HEK293 (cell line): ENCODE results near the gene SLC2A4.
A peak's percentile ranks its signal among the peaks of the same experiment; 100 is the strongest.

ENCODE experiments used
- GLIS1 ChIP-seq: fragments of 450-650 bp; formaldehyde crosslinking; IDR thresholded peaks from 2 replicates; pipeline ENCODE4 v1.5.1; 2016; ENCODE audit warnings: missing biosample characterization, missing genetic modification characterization
- IKZF3 ChIP-seq: fragments of 450-650 bp; IDR thresholded peaks from 2 replicates; pipeline ENCODE4 v1.5.0; 2018; ENCODE audit warnings: missing biosample characterization, mild to moderate bottlenecking, missing genetic modification characterization, moderate library complexity
- KLF1 ChIP-seq: fragments of 450-650 bp; formaldehyde crosslinking; IDR thresholded peaks from 2 replicates; pipeline ENCODE4 v1.5.1; 2016; ENCODE audit warnings: missing biosample characterization, missing genetic modification characterization
- PBX3 ChIP-seq: sonication (generic); formaldehyde crosslinking; IDR thresholded peaks from 2 replicates; pipeline ENCODE4 v1.8.1; 2022; ENCODE audit warnings: mild to moderate bottlenecking, moderate library complexity, missing genetic modification reagents
- PRDM4 ChIP-seq: fragments of 450-650 bp; formaldehyde crosslinking; IDR thresholded peaks from 2 replicates; pipeline ENCODE4 v1.5.1; 2017; ENCODE audit warnings: missing biosample characterization, missing genetic modification characterization
- SETDB1 ChIP-seq: IDR thresholded peaks from one replicate; pipeline ENCODE4 v1.6.1; 2017; ENCODE audit warnings: mild to moderate bottlenecking, low read length, moderate library complexity, mixed read lengths; ENCODE audit not compliant: insufficient read length
- SP7 ChIP-seq: fragments of 450-650 bp; formaldehyde crosslinking; IDR thresholded peaks from 2 replicates; pipeline ENCODE4 v1.5.1; 2016; ENCODE audit warnings: missing biosample characterization, missing genetic modification characterization
- ZBTB21 ChIP-seq: fragments of 450-650 bp; formaldehyde crosslinking; IDR thresholded peaks from 2 replicates; pipeline ENCODE4 v1.5.1; 2017; ENCODE audit warnings: missing biosample characterization, missing genetic modification characterization
- ZBTB44 ChIP-seq: fragments of 450-650 bp; IDR thresholded peaks from 2 replicates; pipeline ENCODE4 v1.5.1; 2018; ENCODE audit warnings: missing biosample characterization, mild to moderate bottlenecking, missing genetic modification characterization
- ZBTB8A ChIP-seq: fragments of 450-650 bp; formaldehyde crosslinking; IDR thresholded peaks from 2 replicates; pipeline ENCODE4 v1.5.1; 2016; ENCODE audit warnings: missing biosample characterization, missing genetic modification characterization
- ZEB2 ChIP-seq: fragments of 450-650 bp; formaldehyde crosslinking; IDR thresholded peaks from 2 replicates; pipeline ENCODE4 v1.5.1; 2016; ENCODE audit warnings: missing biosample characterization, missing genetic modification characterization
- ZIC2 ChIP-seq: fragments of 450-650 bp; formaldehyde crosslinking; IDR thresholded peaks from 2 replicates; pipeline ENCODE4 v1.5.1; 2016; ENCODE audit warnings: missing biosample characterization, missing genetic modification characterization
- ZNF112 ChIP-seq: fragments of 450-650 bp; formaldehyde crosslinking; IDR thresholded peaks from 2 replicates; pipeline ENCODE4 v1.5.0; 2017; ENCODE audit warnings: missing biosample characterization, missing genetic modification characterization
- ZNF132 ChIP-seq: fragments of 450-650 bp; formaldehyde crosslinking; IDR thresholded peaks from 2 replicates; pipeline ENCODE4 v1.5.1; 2017; ENCODE audit warnings: missing biosample characterization, missing genetic modification characterization, borderline replicate concordance
- ZNF133 ChIP-seq: fragments of 450-650 bp; formaldehyde crosslinking; IDR thresholded peaks from 2 replicates; pipeline ENCODE4 v1.5.1; 2016; ENCODE audit warnings: missing biosample characterization, missing genetic modification characterization
- ZNF169 ChIP-seq: fragments of 450-650 bp; formaldehyde crosslinking; IDR thresholded peaks from 2 replicates; pipeline ENCODE4 v1.5.1; 2016; ENCODE audit warnings: missing biosample characterization, missing genetic modification characterization
- ZNF19 ChIP-seq: fragments of 450-650 bp; formaldehyde crosslinking; IDR thresholded peaks from 2 replicates; pipeline ENCODE4; 2016; ENCODE audit warnings: missing biosample characterization, missing genetic modification characterization, low read depth
- ZNF214 ChIP-seq: fragments of 450-650 bp; formaldehyde crosslinking; IDR thresholded peaks from 2 replicates; pipeline ENCODE4 v1.5.1; 2017; ENCODE audit warnings: missing biosample characterization, mild to moderate bottlenecking, missing genetic modification characterization, borderline replicate concordance
- ZNF239 ChIP-seq: fragments of 450-650 bp; formaldehyde crosslinking; IDR thresholded peaks from 2 replicates; pipeline ENCODE4 v1.5.1; 2016; ENCODE audit warnings: missing biosample characterization, missing genetic modification characterization
- ZNF274 ChIP-seq, 2 experiments: fragments of 200-500 bp in 1 of 2; fragments of 450-650 bp in 1 of 2; sonication (Bioruptor generic) in 1 of 2; formaldehyde crosslinking in 1 of 2; IDR thresholded peaks; 2 replicates each; pipeline versions ENCODE4 v1.5.1 to v1.6.1; 2014 to 2016; ENCODE audit warnings: borderline replicate concordance in 1 of 2, inconsistent platforms in 1 of 2, low read length in 1 of 2, missing biosample characterization in 1 of 2, missing genetic modification characterization in 1 of 2
- ZNF280C ChIP-seq: fragments of 450-650 bp; formaldehyde crosslinking; IDR thresholded peaks from 2 replicates; pipeline ENCODE4 v1.5.1; 2016; ENCODE audit warnings: missing biosample characterization, missing genetic modification characterization
- ZNF341 ChIP-seq: fragments of 450-650 bp; formaldehyde crosslinking; IDR thresholded peaks from 2 replicates; pipeline ENCODE4; 2016; ENCODE audit warnings: low read depth, missing biosample characterization, missing genetic modification characterization
- ZNF366 ChIP-seq: fragments of 450-650 bp; formaldehyde crosslinking; conservative IDR thresholded peaks from 2 replicates; pipeline ENCODE4 v1.5.1; 2016; ENCODE audit warnings: missing biosample characterization, missing genetic modification characterization
- ZNF37A ChIP-seq: fragments of 450-650 bp; IDR thresholded peaks from 2 replicates; pipeline ENCODE4 v1.5.1; 2018; ENCODE audit warnings: missing biosample characterization, missing genetic modification characterization
- ZNF394 ChIP-seq: fragments of 450-650 bp; formaldehyde crosslinking; IDR thresholded peaks from 2 replicates; pipeline ENCODE4 v1.5.1; 2016; ENCODE audit warnings: missing biosample characterization, missing genetic modification characterization, mild to moderate bottlenecking, moderate library complexity, borderline replicate concordance
- ZNF404 ChIP-seq: fragments of 450-650 bp; formaldehyde crosslinking; IDR thresholded peaks from 2 replicates; pipeline ENCODE4 v1.5.1; 2017; ENCODE audit warnings: missing biosample characterization, missing genetic modification characterization
- ZNF629 ChIP-seq: fragments of 450-650 bp; formaldehyde crosslinking; IDR thresholded peaks from 2 replicates; pipeline ENCODE4 v1.5.1; 2017; ENCODE audit warnings: missing biosample characterization, missing genetic modification characterization
- ZNF707 ChIP-seq: fragments of 450-650 bp; formaldehyde crosslinking; IDR thresholded peaks from 2 replicates; pipeline ENCODE4 v1.5.1; 2016; ENCODE audit warnings: missing biosample characterization, missing genetic modification characterization
- ZNF76 ChIP-seq: fragments of 450-650 bp; formaldehyde crosslinking; IDR thresholded peaks from 2 replicates; pipeline ENCODE4; 2016; ENCODE audit warnings: low read depth, missing biosample characterization, missing genetic modification characterization, borderline replicate concordance
- ZNF785 ChIP-seq: fragments of 450-650 bp; formaldehyde crosslinking; IDR thresholded peaks from 2 replicates; pipeline ENCODE4 v1.5.1; 2016; ENCODE audit warnings: missing biosample characterization, missing genetic modification characterization
- ZNF843 ChIP-seq: fragments of 450-650 bp; formaldehyde crosslinking; IDR thresholded peaks from 2 replicates; pipeline ENCODE4 v1.5.1; 2016; ENCODE audit warnings: missing biosample characterization, missing genetic modification characterization
- ZSCAN23 ChIP-seq: fragments of 450-650 bp; formaldehyde crosslinking; IDR thresholded peaks from 2 replicates; pipeline ENCODE4 v1.5.1; 2016; ENCODE audit warnings: missing biosample characterization, missing genetic modification characterization
- ZXDB ChIP-seq: fragments of 450-650 bp; formaldehyde crosslinking; IDR thresholded peaks from 2 replicates; pipeline ENCODE4 v1.5.1; 2016; ENCODE audit warnings: missing biosample characterization, missing genetic modification characterization

SLC2A4 gene

GRCh38 chr17:7239091-7240027, 42.2 kb upstream of the SLC2A4 start, which contains the start of gene PHF23 (continued):
- TF ChIP-seq ZNF239 (tag by site-specific recombination), result no peak
- TF ChIP-seq ZNF169 (tag by site-specific recombination), result no peak
- TF ChIP-seq KLF1 (tag by site-specific recombination), result no peak
- TF ChIP-seq ZBTB44 (tag by site-specific recombination), result no peak
- no peak for TF ChIP-seq ZNF112 (tag by site-specific recombination)
- TF ChIP-seq ZNF37A (tag by site-specific recombination), result no peak
- peak; percentile 100 for TF ChIP-seq ZNF366
- peak; percentile 74 for TF ChIP-seq IKZF3 (tag by site-specific recombination)
- TF ChIP-seq ZNF341, result peak; percentile 99
- peak; percentile 35 for TF ChIP-seq ZBTB8A (tag by site-specific recombination)
- TF ChIP-seq ZNF280C (tag by site-specific recombination), result no peak
- TF ChIP-seq GLIS1 (tag by site-specific recombination), result peak; percentile 80
- TF ChIP-seq ZNF76 (tag by site-specific recombination), result peak; percentile 99
- TF ChIP-seq ZNF785 (tag by site-specific recombination), result no peak; the same call in 1 of the 2 replicates
- no peak for TF ChIP-seq ZNF707
- no peak for TF ChIP-seq ZNF133
- no peak for TF ChIP-seq ZNF404 (tag by site-specific recombination)
- peak; percentile 65; the same call in 1 of the 2 replicates for TF ChIP-seq ZNF394
- no peak for TF ChIP-seq ZNF132 (tag by site-specific recombination)
- peak; percentile 37 for TF ChIP-seq ZNF629 (tag by site-specific recombination)
- no peak for TF ChIP-seq PBX3
- TF ChIP-seq ZNF843 (tag by site-specific recombination), result 0 out of 2 replicates have a peak, but pooled peaks have one; percentile 47
- peak; percentile 53; the same call in 1 of the 2 replicates for TF ChIP-seq ZXDB
- TF ChIP-seq ZBTB21 (tag by site-specific recombination), result no peak
- TF ChIP-seq ZNF274 (IDR thresholded peaks at IDR 0.05; ENCODE audit: low read length), result no peak
- TF ChIP-seq ZNF274 (tag by site-specific recombination; IDR thresholded peaks at IDR 0.05; ENCODE audit: borderline replicate concordance), result no peak
- no peak for TF ChIP-seq ZNF214
- no peak for TF ChIP-seq ZSCAN23 (tag by site-specific recombination)
- TF ChIP-seq ZNF19 (tag by site-specific recombination), result no peak
- peak; percentile 93 for TF ChIP-seq ZEB2 (tag by site-specific recombination)
- TF ChIP-seq PRDM4, result 0 out of 2 replicates have a peak, but pooled peaks have one; percentile 14
- no peak for TF ChIP-seq SETDB1
- peak; percentile 78 for TF ChIP-seq SP7 (tag by site-specific recombination)
- peak; percentile 54 for TF ChIP-seq ZIC2 (tag by site-specific recombination)
